KMS-11 (cell line): ENCODE measurements around the gene ANKMY2.

Experiments
- H2AFZ ChIP-seq: fragments of 200-600 bp; sonication (generic); 2 replicates; pipeline ENCODE4 v1.6.1; 2016; ENCODE audit warnings: antibody characterized with exemption, mixed run types, low read depth
- H3K27ac ChIP-seq: fragments of 200-600 bp; sonication (generic); 2 replicates; pipeline ENCODE4 v1.6.1; 2016; ENCODE audit warnings: mild to moderate bottlenecking, mixed run types
- H3K27me3 ChIP-seq: fragments of 200-600 bp; sonication (generic); 2 replicates; pipeline ENCODE4 v1.6.1; 2017; ENCODE audit warnings: mild to moderate bottlenecking, low read depth, mixed run types, moderate library complexity; ENCODE audit not compliant: insufficient read depth
- H3K36me3 ChIP-seq: fragments of 200-600 bp; sonication (generic); 2 replicates; pipeline ENCODE4 v1.6.1; 2017; ENCODE audit warnings: mild to moderate bottlenecking, mixed run types; ENCODE audit not compliant: insufficient read depth
- H3K4me1 ChIP-seq: fragments of 200-600 bp; sonication (generic); 2 replicates; pipeline ENCODE4 v1.6.1; 2016; ENCODE audit warnings: mild to moderate bottlenecking, low read depth, mixed run types; ENCODE audit not compliant: poor library complexity, severe bottlenecking
- H3K4me2 ChIP-seq: fragments of 200-600 bp; sonication (generic); 2 replicates; pipeline ENCODE4 v1.7.0; 2016; ENCODE audit warnings: mild to moderate bottlenecking, mixed run types
- H3K4me3 ChIP-seq: fragments of 200-600 bp; sonication (generic); IDR thresholded peaks from 2 replicates; pipeline ENCODE4 v1.6.1; 2017; ENCODE audit warnings: low read depth, low read length, mixed read lengths; ENCODE audit not compliant: insufficient read depth
- H3K79me2 ChIP-seq: fragments of 200-600 bp; sonication (generic); 2 replicates; pipeline ENCODE4 v1.6.1; 2016; ENCODE audit warnings: low read depth, mixed run types; ENCODE audit not compliant: insufficient read depth
- H3K9ac ChIP-seq: fragments of 200-600 bp; sonication (generic); 2 replicates; pipeline ENCODE4 v1.6.1; 2016; ENCODE audit warnings: mild to moderate bottlenecking, mixed run types
- H4K20me1 ChIP-seq: fragments of 200-600 bp; sonication (generic); 2 replicates; pipeline ENCODE4 v1.6.1; 2016; ENCODE audit warnings: mild to moderate bottlenecking, mixed run types; ENCODE audit not compliant: insufficient read depth
- TF ChIP-seq, protein P1 (sequence below): fragments of 200-600 bp; sonication (generic); conservative IDR thresholded peaks from 2 replicates; pipeline ENCODE4 v1.6.1; 2017; ENCODE audit warnings: low read depth, mild to moderate bottlenecking, antibody characterized with exemption, low read length, moderate library complexity, mixed read lengths

The ANKMY2 gene

DNA sequence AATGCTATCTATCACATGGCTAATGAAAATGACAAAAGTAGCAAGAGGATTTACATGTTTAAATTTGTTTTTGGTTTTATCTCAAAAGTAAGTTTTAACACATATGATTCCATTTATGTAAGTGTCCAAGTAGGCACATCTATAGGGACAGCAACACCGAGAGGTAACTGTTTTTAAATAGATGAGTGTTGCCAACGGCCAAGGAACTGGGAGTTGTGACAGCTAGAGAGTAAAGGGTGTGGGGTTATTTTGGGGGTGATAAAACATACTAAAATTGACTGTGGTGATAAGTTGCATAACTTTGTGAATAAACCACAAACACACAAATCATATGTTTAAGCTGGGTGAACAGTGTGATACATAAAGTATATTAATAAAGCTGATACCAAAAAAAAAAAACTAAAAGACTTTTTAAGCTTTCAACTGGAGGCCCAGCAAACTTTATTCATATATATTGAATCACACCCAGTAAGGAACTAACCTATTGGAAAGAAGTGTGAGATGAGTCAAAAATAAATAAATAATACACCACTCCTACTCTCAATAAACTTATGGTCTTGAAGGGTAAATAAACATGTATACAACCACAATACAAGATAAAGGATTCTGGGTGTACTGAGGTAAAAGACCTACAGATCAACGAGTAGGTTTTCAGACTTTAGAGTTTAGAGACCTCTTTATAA is 85.9 kb downstream of the ANKMY2 start:
- Histone ChIP-seq H3K79me2 (no peaks in the 10 kb centered on the region), H3K4me2 (no peak overlapping the region), H3K27me3 (no peaks in the 10 kb centered on the region), H3K27ac (no peak overlapping the region), H4K20me1 (no peaks in the 10 kb centered on the region; the same call in 1 of the 2 replicates), H3K4me3 (no peak overlapping the region), H2AFZ (no peak overlapping the region), H3K4me1 (peaks cover 6% of the 10 kb centered on the region), H3K36me3 (no peaks in the 10 kb centered on the region), H3K9ac (no peak overlapping the region)
- TF ChIP-seq, protein P1, sequence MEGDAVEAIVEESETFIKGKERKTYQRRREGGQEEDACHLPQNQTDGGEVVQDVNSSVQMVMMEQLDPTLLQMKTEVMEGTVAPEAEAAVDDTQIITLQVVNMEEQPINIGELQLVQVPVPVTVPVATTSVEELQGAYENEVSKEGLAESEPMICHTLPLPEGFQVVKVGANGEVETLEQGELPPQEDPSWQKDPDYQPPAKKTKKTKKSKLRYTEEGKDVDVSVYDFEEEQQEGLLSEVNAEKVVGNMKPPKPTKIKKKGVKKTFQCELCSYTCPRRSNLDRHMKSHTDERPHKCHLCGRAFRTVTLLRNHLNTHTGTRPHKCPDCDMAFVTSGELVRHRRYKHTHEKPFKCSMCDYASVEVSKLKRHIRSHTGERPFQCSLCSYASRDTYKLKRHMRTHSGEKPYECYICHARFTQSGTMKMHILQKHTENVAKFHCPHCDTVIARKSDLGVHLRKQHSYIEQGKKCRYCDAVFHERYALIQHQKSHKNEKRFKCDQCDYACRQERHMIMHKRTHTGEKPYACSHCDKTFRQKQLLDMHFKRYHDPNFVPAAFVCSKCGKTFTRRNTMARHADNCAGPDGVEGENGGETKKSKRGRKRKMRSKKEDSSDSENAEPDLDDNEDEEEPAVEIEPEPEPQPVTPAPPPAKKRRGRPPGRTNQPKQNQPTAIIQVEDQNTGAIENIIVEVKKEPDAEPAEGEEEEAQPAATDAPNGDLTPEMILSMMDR: no peak

DNA sequence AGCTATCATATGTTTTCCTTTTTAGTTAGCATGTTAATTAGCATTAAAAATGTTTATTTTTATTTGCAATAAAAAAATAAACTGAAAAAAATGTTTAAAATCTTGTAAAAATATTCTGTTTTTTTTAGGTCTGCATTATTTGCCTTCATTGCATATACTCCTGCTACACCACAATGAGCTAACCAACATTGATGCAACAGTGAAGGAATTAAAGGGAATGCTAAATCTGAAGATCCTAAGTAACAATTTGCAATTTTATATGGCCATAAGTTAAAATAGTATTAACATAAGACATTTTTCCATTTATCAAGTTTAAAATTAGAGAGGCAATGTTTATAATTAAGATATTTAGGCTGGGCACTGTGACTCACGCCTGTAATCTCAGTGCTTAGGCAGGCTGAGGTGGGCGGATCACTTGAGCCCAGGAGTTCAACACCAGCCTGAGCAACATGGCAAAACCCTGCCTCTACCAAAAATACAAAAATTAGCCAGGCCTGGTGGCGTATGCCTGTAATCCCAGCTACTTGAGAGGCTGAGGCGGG is 86.7 kb downstream of the ANKMY2 start:
- peaks cover 6% of the 10 kb centered on the region for H3K4me1 ChIP-seq
- H3K27ac ChIP-seq: no peak overlapping the region
- no peak overlapping the region for H3K4me2 ChIP-seq
- TF ChIP-seq, protein P1: no peak
- H3K36me3 ChIP-seq: no peaks in the 10 kb centered on the region
- no peaks in the 10 kb centered on the region for H3K27me3 ChIP-seq
- H4K20me1 ChIP-seq: no peaks in the 10 kb centered on the region; the same call in 1 of the 2 replicates
- H3K79me2 ChIP-seq: no peaks in the 10 kb centered on the region
- no peak overlapping the region for H3K9ac ChIP-seq
- no peak overlapping the region for H2AFZ ChIP-seq
- no peak overlapping the region for H3K4me3 ChIP-seq

- Histone ChIP-seq H3K27ac (no peak overlapping the region), H3K79me2 (no peaks in the 10 kb centered on the region), H3K9ac (no peak overlapping the region), H3K4me3 (no peak overlapping the region), H4K20me1 (no peaks in the 10 kb centered on the region; the same call in 1 of the 2 replicates), H2AFZ (no peak overlapping the region), H3K36me3 (no peaks in the 10 kb centered on the region), H3K4me1 (no peaks in the 10 kb centered on the region), H3K27me3 (no peaks in the 10 kb centered on the region), H3K4me2 (no peak overlapping the region)
- TF ChIP-seq, protein P1: no peak
Measured at GRCh38 chr7:16556359-16556758, 89.2 kb downstream of the ANKMY2 start.

- no peak overlapping the region for H3K4me3 ChIP-seq
- no peak overlapping the region for H2AFZ ChIP-seq
- H3K4me2 ChIP-seq: no peak overlapping the region
- no peaks in the 10 kb centered on the region for H3K27me3 ChIP-seq
- no peak overlapping the region for H3K27ac ChIP-seq
- TF ChIP-seq, protein P1: no peak
- no peaks in the 10 kb centered on the region; the same call in 1 of the 2 replicates for H4K20me1 ChIP-seq
- no peaks in the 10 kb centered on the region for H3K79me2 ChIP-seq
- no peaks in the 10 kb centered on the region for H3K4me1 ChIP-seq
- H3K36me3 ChIP-seq: no peaks in the 10 kb centered on the region
- H3K9ac ChIP-seq: no peak overlapping the region
Measured at GRCh38 chr7:16554518-16555236, 90.9 kb downstream of the ANKMY2 start.
